Ovary (tissue), 3 donors: ENCODE data around the gene CDC42EP4.

Experiments
- EP300 ChIP-seq: sonication (generic); formaldehyde crosslinking; IDR thresholded peaks from one replicate; pipeline ENCODE4 v1.6.1; 2017; ENCODE audit warnings: antibody characterized with exemption
- POLR2A ChIP-seq: fragments of 450-650 bp; IDR thresholded peaks from one replicate; pipeline ENCODE4 v1.6.1; 2017; ENCODE audit warnings: antibody characterized with exemption, mild to moderate bottlenecking, moderate library complexity
- TF ChIP-seq, protein P1 (sequence below), 3 donors: fragments of 450-650 bp in 2 of 3; fragments of 200-600 bp in 1 of 3; IDR thresholded peaks; one replicate each; pipeline versions ENCODE4 v1.5.1 to v1.8.0; 2016 to 2022; ENCODE audit warnings: antibody characterized with exemption in 3 of 3, mild to moderate bottlenecking in 1 of 3
- donor health status: DM: no; HTN: no; CAD: no.

- TF ChIP-seq, protein P1, sequence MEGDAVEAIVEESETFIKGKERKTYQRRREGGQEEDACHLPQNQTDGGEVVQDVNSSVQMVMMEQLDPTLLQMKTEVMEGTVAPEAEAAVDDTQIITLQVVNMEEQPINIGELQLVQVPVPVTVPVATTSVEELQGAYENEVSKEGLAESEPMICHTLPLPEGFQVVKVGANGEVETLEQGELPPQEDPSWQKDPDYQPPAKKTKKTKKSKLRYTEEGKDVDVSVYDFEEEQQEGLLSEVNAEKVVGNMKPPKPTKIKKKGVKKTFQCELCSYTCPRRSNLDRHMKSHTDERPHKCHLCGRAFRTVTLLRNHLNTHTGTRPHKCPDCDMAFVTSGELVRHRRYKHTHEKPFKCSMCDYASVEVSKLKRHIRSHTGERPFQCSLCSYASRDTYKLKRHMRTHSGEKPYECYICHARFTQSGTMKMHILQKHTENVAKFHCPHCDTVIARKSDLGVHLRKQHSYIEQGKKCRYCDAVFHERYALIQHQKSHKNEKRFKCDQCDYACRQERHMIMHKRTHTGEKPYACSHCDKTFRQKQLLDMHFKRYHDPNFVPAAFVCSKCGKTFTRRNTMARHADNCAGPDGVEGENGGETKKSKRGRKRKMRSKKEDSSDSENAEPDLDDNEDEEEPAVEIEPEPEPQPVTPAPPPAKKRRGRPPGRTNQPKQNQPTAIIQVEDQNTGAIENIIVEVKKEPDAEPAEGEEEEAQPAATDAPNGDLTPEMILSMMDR (IDR thresholded peaks at IDR 0.05) = no peak
- no peak for TF ChIP-seq POLR2A
- TF ChIP-seq EP300 = no peak
These were observed 5.7 kb downstream of the CDC42EP4 start for GRCh38 chr17:73305845-73306836.
